Measurements from ENCODE around the gene RASGRP1. TPM values are rescaled to one million over a fixed set of nuclear protein-coding genes. Genes with fewer than 3 reads are reported as not detected.

The RASGRP1 gene
- total RNA-seq, 3 donors from 2014 or later (not counting 1 experiment from before 2014, with no cell fraction given) = 65.9 to 122 (median 96.5) TPM

GRCh38 chr15:38559636-38560307 is 4.8 kb downstream of the RASGRP1 start:
- Mint-ChIP-seq H3K9me3 (no peaks in the 10 kb centered on the region), H3K27me3 (ENCODE audit: low read depth in 2 of 2) (no peaks in the 10 kb centered on the region), H3K4me1 (peaks cover 92 to 94% of the 10 kb centered on the region in 2 donors), H3K4me3 (peak overlapping the region; percentile 78), H3K36me3 (peaks cover 19% of the 10 kb centered on the region), H3K27ac (peak overlapping the region; percentile 81 to 94)
- peaks cover 47% of the 10 kb centered on the region for H3K4me1 ChIP-seq (ENCODE audit: control insufficient read depth, insufficient read depth, low read length)
- H3K9me3 ChIP-seq (ENCODE audit: control insufficient read depth, insufficient read depth, low read length) = no peaks in the 10 kb centered on the region
- TF ChIP-seq, protein P1, sequence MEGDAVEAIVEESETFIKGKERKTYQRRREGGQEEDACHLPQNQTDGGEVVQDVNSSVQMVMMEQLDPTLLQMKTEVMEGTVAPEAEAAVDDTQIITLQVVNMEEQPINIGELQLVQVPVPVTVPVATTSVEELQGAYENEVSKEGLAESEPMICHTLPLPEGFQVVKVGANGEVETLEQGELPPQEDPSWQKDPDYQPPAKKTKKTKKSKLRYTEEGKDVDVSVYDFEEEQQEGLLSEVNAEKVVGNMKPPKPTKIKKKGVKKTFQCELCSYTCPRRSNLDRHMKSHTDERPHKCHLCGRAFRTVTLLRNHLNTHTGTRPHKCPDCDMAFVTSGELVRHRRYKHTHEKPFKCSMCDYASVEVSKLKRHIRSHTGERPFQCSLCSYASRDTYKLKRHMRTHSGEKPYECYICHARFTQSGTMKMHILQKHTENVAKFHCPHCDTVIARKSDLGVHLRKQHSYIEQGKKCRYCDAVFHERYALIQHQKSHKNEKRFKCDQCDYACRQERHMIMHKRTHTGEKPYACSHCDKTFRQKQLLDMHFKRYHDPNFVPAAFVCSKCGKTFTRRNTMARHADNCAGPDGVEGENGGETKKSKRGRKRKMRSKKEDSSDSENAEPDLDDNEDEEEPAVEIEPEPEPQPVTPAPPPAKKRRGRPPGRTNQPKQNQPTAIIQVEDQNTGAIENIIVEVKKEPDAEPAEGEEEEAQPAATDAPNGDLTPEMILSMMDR (IDR thresholded peaks at IDR 0.05) = no peak
- H3K4me3 ChIP-seq (ENCODE audit: low read length) = no peak overlapping the region
- 83% methylated on average over 7 of the region's 7 CpGs for WGBS (ENCODE audit: insufficient coverage)
- peaks cover 38% of the 10 kb centered on the region for H3K36me3 ChIP-seq (ENCODE audit: control insufficient read depth, insufficient read depth, low read length)
- no peak for ATAC-seq
- H3K27ac ChIP-seq (ENCODE audit: low read length) = no peak overlapping the region
- no peak for DNase-seq
- intact Hi-C loops (cut with micrococcal nuclease) = loop anchor here (5.0 to 10.0 kb wide), 3 partner anchors 53 to 115 kb away; no protein-coding TSS in a partner anchor
- no peaks in the 10 kb centered on the region for H3K27me3 ChIP-seq (ENCODE audit: control insufficient read depth, insufficient read depth, low read length)

- Mint-ChIP-seq H3K9me3 (no peaks in the 10 kb centered on the region), H3K27me3 (ENCODE audit: low read depth in 2 of 2) (no peaks in the 10 kb centered on the region), H3K27ac (peak overlapping the region; percentile 81 to 94), H3K4me3 (peak overlapping the region; percentile 59), H3K4me1 (peaks cover 96 to 100% of the 10 kb centered on the region in 2 donors), H3K36me3 (peaks cover 19% of the 10 kb centered on the region)
- H3K36me3 ChIP-seq (ENCODE audit: control insufficient read depth, insufficient read depth, low read length) = peaks cover 40% of the 10 kb centered on the region
- H3K4me1 ChIP-seq (ENCODE audit: control insufficient read depth, insufficient read depth, low read length) = peaks cover 51% of the 10 kb centered on the region
- WGBS (ENCODE audit: insufficient coverage) = 97% methylated on average over 4 of the region's 4 CpGs
- TF ChIP-seq, protein P1 (IDR thresholded peaks at IDR 0.05) = no peak
- ATAC-seq (no peak), DNase-seq (no peak)
- H3K27me3 ChIP-seq (ENCODE audit: control insufficient read depth, insufficient read depth, low read length) = no peaks in the 10 kb centered on the region
- intact Hi-C loops (cut with micrococcal nuclease) = no loop called here
- H3K9me3 ChIP-seq (ENCODE audit: control insufficient read depth, insufficient read depth, low read length) = no peaks in the 10 kb centered on the region
- no peak overlapping the region for H3K27ac ChIP-seq (ENCODE audit: low read length)
- no peak overlapping the region for H3K4me3 ChIP-seq (ENCODE audit: low read length)
Measured at GRCh38 chr15:38559131-38559530, 5.5 kb downstream of the RASGRP1 start.

- no peaks in the 10 kb centered on the region for H3K27me3 ChIP-seq (ENCODE audit: control insufficient read depth, insufficient read depth, low read length)
- TF ChIP-seq, protein P1 (IDR thresholded peaks at IDR 0.05) = no peak
- peaks cover 52% of the 10 kb centered on the region for H3K4me1 ChIP-seq (ENCODE audit: control insufficient read depth, insufficient read depth, low read length)
- Mint-ChIP-seq H3K9me3 (no peaks in the 10 kb centered on the region), H3K4me3 (peak overlapping the region; percentile 32), H3K4me1 (peaks cover 97 to 100% of the 10 kb centered on the region in 2 donors), H3K27ac (peak overlapping the region; percentile 81 to 94), H3K27me3 (ENCODE audit: low read depth in 2 of 2) (no peaks in the 10 kb centered on the region), H3K36me3 (peaks cover 19% of the 10 kb centered on the region)
- no peak overlapping the region for H3K4me3 ChIP-seq (ENCODE audit: low read length)
- 77% methylated on average over 6 of the region's 6 CpGs for WGBS (ENCODE audit: insufficient coverage)
- H3K9me3 ChIP-seq (ENCODE audit: control insufficient read depth, insufficient read depth, low read length) = no peaks in the 10 kb centered on the region
- peaks cover 45% of the 10 kb centered on the region for H3K36me3 ChIP-seq (ENCODE audit: control insufficient read depth, insufficient read depth, low read length)
- peak overlapping the region; percentile 50 for H3K27ac ChIP-seq (ENCODE audit: low read length)
- DNase-seq (no peak), ATAC-seq (no peak)
- intact Hi-C loops (cut with micrococcal nuclease) = no loop called here
Measured at GRCh38 chr15:38558372-38559059, 6.1 kb downstream of the RASGRP1 start.
